ENCODE data around the gene SCD5.
A peak's percentile ranks its signal among the peaks of the same experiment; 100 is the strongest.

SCD5 gene

GRCh38 chr4:82758701-82759685, 39.6 kb downstream of the SCD5 start:
- DNase-seq, result no peak

- DNase-seq, result no peak
Measured at GRCh38 chr4:82756061-82756460, 42.5 kb downstream of the SCD5 start.

GRCh38 chr4:82755650-82756049, 42.9 kb downstream of the SCD5 start:
- no peak for DNase-seq

- no peak for DNase-seq
Measured at GRCh38 chr4:82754513-82755165, 44.0 kb downstream of the SCD5 start.

GRCh38 chr4:82753725-82754410, 44.7 kb downstream of the SCD5 start:
- no peak for DNase-seq

GRCh38 chr4:82753238-82753637, 45.4 kb downstream of the SCD5 start:
- no peak for DNase-seq

- DNase-seq, result no peak
Measured at GRCh38 chr4:82748810-82749470, 49.7 kb downstream of the SCD5 start.

- DNase-seq, result no peak
Measured at GRCh38 chr4:82747686-82748575, 50.7 kb downstream of the SCD5 start.

GRCh38 chr4:82746705-82747574, 51.7 kb downstream of the SCD5 start:
- no peak for DNase-seq

GRCh38 chr4:82745173-82745842, 53.3 kb downstream of the SCD5 start:
- DNase-seq, result no peak

- DNase-seq, result no peak
Measured at GRCh38 chr4:82744284-82744968, 54.2 kb downstream of the SCD5 start.

GRCh38 chr4:82741188-82741587, 57.4 kb downstream of the SCD5 start:
- no peak for DNase-seq

GRCh38 chr4:82739287-82740190, 59.1 kb downstream of the SCD5 start:
- peak; percentile 9 to 48 for DNase-seq

GRCh38 chr4:82737354-82737753, 61.2 kb downstream of the SCD5 start:
- no peak for DNase-seq

- DNase-seq, result no peak
Measured at GRCh38 chr4:82733636-82734035, 65.0 kb downstream of the SCD5 start.

GRCh38 chr4:82728301-82728700, 70.3 kb downstream of the SCD5 start:
- DNase-seq, result no peak

- no peak for DNase-seq
Measured at GRCh38 chr4:82726596-82726995, 72.0 kb downstream of the SCD5 start.

- DNase-seq, result peak in 1 of 2 donors; percentile 2
Measured at GRCh38 chr4:82721819-82722423, 76.7 kb downstream of the SCD5 start.

Data from bone marrow (tissue), 2 donors.